GM10266 (cell line): ENCODE measurements around the gene BEST2.
A peak's percentile ranks its signal among the peaks of the same experiment; 100 is the strongest.

Experiments used
- DNase-seq: peaks from one replicate; pipeline ENCODE4 v3.0.0; 2012; ENCODE audit errors: extremely low spot score
- TF ChIP-seq, protein P1 (sequence below): IDR thresholded peaks from 2 replicates; pipeline ENCODE4 v1.5.1; 2012; ENCODE audit warnings: mild to moderate bottlenecking, low read depth; ENCODE audit not compliant: control insufficient read depth, insufficient read depth; ENCODE audit errors: missing control alignments

Gene BEST2

DNA sequence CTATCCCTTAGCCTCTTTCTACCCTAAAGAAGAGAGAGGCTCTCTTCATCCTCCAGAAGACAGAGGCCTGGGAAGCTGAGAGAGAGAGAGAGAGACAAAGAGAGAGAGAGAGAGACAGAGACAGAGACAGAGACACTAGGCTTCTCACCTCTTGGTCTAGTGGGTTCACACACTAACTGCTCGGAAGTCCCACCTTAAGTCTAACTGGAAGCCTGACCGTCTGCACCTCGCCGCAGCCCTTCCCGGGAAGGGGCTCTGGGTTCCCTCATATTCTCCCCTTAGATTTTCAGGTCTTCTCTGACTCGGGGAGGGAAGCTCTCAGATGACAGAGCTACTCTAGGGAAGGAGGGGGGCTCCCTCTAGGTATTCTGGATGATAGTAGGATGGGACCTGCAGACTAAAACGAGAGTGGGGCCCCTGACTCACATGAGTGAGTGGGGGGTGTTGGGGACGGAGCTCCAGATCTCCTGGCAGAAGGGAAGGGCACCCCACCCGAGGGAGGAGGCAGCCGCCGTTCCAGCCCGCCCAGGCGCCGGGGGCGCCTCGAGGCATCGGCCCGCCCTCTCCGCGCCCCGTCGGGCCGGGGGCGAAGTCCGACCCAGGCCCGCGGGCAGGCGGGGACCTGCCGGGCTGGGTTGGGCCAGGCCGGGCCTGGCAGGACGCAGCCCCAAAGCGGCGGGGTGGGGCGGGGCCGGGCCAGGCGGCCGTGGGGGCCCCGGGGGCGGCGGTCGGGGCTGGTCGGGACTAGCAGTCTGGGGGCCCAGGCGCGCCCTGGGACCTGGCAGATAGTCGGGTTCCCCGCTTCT, 37.7 kb downstream of the BEST2 start:
- no peak for DNase-seq
- TF ChIP-seq, protein P1, sequence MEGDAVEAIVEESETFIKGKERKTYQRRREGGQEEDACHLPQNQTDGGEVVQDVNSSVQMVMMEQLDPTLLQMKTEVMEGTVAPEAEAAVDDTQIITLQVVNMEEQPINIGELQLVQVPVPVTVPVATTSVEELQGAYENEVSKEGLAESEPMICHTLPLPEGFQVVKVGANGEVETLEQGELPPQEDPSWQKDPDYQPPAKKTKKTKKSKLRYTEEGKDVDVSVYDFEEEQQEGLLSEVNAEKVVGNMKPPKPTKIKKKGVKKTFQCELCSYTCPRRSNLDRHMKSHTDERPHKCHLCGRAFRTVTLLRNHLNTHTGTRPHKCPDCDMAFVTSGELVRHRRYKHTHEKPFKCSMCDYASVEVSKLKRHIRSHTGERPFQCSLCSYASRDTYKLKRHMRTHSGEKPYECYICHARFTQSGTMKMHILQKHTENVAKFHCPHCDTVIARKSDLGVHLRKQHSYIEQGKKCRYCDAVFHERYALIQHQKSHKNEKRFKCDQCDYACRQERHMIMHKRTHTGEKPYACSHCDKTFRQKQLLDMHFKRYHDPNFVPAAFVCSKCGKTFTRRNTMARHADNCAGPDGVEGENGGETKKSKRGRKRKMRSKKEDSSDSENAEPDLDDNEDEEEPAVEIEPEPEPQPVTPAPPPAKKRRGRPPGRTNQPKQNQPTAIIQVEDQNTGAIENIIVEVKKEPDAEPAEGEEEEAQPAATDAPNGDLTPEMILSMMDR = no peak

DNA sequence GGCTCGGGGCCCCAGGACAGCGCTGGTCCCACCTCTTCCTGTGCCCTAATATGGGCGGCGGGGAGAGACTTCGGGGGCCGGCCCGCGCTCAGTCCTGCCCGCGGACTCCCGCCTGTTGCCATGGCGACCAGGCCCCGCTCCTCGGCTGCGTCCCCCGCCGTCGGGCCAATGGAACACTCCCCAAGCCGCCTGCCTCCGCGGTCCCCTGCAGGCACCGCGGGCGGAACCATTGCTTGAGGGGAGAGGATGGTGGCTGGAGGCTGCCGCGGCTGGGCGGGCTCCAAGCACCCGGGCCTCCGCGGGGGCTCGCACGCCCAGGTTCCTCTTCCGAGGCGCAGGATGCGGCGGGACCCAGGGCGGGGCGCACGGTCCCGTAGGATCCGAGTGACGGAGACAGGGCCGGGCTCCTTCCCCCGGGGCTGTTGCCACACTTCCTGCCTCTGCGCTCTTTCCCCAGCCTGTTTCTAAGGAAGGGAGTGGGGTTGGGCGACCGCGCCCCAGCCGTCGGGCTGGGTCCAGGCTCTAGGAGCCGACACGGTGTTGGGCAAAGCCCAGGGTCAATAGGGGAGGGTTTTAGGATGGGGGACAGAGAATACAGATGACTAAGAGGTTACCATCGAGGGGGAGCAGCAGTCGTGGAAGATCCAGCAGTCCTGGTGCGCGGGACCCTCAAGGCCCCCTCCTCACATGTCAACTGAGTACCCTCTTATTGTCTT, 38.5 kb downstream of the BEST2 start:
- TF ChIP-seq, protein P1 = no peak
- peak; percentile 98 for DNase-seq

DNA sequence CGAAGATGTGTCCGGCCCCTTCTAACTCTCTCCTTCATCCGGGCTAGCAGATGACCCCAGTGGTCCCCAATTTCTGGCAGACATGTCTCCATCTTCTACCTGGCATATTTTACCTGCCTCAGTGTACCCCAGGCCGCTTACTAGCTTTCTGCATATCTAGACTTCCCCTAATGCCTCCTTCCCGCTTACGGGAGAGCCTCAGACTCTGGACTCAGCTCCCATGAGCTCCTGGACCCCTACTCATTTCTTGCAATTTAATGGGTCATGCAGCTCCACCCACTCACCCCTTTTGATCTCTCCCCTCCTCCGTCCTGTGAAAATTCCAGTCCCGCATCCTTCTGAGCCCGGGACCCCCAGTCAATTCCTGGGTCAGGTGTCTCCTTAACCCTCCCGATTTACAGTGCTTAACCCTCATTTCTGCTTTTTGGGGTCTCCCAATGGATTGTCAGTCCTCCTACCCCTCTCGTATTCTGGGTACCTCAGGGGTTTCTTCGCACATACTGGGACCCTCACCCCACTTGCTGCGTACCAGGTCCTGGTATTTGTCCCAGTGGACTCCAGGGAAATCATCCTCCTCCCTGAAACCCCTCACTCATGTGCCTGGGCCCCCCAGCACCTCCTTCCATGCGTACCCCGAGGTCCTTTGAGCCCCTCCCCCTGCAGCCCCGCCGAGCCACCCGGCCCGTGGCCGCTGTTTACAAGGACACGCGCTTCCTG, 39.2 kb downstream of the BEST2 start:
- DNase-seq = no peak
- TF ChIP-seq, protein P1 = no peak

DNA sequence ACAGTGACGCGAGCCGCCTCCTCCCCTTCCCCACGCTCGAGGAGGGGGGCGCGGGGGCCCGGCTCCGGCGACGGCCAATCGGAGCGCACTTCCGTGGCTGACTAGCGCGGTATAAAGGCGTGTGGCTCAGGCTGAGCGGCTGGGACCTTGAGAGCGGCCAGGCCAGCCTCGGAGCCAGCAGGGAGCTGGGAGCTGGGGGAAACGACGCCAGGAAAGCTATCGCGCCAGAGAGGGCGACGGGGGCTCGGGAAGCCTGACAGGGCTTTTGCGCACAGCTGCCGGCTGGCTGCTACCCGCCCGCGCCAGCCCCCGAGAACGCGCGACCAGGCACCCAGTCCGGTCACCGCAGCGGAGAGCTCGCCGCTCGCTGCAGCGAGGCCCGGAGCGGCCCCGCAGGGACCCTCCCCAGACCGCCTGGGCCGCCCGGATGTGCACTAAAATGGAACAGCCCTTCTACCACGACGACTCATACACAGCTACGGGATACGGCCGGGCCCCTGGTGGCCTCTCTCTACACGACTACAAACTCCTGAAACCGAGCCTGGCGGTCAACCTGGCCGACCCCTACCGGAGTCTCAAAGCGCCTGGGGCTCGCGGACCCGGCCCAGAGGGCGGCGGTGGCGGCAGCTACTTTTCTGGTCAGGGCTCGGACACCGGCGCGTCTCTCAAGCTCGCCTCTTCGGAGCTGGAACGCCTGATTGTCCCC, 39.9 kb downstream of the BEST2 start, which contains the start of gene JUNB:
TSS of gene JUNB (plus strand) at position 142 of the 706 bp plus-strand sequence. CDS start at position 428, 286 bp downstream.
- DNase-seq = peak; percentile 95
- TF ChIP-seq, protein P1 = no peak

DNA sequence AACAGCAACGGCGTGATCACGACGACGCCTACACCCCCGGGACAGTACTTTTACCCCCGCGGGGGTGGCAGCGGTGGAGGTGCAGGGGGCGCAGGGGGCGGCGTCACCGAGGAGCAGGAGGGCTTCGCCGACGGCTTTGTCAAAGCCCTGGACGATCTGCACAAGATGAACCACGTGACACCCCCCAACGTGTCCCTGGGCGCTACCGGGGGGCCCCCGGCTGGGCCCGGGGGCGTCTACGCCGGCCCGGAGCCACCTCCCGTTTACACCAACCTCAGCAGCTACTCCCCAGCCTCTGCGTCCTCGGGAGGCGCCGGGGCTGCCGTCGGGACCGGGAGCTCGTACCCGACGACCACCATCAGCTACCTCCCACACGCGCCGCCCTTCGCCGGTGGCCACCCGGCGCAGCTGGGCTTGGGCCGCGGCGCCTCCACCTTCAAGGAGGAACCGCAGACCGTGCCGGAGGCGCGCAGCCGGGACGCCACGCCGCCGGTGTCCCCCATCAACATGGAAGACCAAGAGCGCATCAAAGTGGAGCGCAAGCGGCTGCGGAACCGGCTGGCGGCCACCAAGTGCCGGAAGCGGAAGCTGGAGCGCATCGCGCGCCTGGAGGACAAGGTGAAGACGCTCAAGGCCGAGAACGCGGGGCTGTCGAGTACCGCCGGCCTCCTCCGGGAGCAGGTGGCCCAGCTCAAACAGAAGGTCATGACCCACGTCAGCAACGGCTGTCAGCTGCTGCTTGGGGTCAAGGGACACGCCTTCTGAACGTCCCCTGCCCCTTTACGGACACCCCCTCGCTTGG, 40.7 kb downstream of the BEST2 start:
- peak; percentile 59 for DNase-seq
- TF ChIP-seq, protein P1 = no peak

DNA sequence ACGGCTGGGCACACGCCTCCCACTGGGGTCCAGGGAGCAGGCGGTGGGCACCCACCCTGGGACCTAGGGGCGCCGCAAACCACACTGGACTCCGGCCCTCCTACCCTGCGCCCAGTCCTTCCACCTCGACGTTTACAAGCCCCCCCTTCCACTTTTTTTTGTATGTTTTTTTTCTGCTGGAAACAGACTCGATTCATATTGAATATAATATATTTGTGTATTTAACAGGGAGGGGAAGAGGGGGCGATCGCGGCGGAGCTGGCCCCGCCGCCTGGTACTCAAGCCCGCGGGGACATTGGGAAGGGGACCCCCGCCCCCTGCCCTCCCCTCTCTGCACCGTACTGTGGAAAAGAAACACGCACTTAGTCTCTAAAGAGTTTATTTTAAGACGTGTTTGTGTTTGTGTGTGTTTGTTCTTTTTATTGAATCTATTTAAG, 41.3 kb downstream of the BEST2 start:
- TF ChIP-seq, protein P1 = no peak
- DNase-seq = no peak
